NCI-H510A (cell line): Measurements from ENCODE around the gene LAMA3.

ENCODE experiments used
- DNase-seq: peaks from one replicate; lab custom pipeline; 2025; lab: John Stamatoyannopoulos, UW

Gene LAMA3, protein sequence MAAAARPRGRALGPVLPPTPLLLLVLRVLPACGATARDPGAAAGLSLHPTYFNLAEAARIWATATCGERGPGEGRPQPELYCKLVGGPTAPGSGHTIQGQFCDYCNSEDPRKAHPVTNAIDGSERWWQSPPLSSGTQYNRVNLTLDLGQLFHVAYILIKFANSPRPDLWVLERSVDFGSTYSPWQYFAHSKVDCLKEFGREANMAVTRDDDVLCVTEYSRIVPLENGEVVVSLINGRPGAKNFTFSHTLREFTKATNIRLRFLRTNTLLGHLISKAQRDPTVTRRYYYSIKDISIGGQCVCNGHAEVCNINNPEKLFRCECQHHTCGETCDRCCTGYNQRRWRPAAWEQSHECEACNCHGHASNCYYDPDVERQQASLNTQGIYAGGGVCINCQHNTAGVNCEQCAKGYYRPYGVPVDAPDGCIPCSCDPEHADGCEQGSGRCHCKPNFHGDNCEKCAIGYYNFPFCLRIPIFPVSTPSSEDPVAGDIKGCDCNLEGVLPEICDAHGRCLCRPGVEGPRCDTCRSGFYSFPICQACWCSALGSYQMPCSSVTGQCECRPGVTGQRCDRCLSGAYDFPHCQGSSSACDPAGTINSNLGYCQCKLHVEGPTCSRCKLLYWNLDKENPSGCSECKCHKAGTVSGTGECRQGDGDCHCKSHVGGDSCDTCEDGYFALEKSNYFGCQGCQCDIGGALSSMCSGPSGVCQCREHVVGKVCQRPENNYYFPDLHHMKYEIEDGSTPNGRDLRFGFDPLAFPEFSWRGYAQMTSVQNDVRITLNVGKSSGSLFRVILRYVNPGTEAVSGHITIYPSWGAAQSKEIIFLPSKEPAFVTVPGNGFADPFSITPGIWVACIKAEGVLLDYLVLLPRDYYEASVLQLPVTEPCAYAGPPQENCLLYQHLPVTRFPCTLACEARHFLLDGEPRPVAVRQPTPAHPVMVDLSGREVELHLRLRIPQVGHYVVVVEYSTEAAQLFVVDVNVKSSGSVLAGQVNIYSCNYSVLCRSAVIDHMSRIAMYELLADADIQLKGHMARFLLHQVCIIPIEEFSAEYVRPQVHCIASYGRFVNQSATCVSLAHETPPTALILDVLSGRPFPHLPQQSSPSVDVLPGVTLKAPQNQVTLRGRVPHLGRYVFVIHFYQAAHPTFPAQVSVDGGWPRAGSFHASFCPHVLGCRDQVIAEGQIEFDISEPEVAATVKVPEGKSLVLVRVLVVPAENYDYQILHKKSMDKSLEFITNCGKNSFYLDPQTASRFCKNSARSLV (N-terminal part only)

DNA sequence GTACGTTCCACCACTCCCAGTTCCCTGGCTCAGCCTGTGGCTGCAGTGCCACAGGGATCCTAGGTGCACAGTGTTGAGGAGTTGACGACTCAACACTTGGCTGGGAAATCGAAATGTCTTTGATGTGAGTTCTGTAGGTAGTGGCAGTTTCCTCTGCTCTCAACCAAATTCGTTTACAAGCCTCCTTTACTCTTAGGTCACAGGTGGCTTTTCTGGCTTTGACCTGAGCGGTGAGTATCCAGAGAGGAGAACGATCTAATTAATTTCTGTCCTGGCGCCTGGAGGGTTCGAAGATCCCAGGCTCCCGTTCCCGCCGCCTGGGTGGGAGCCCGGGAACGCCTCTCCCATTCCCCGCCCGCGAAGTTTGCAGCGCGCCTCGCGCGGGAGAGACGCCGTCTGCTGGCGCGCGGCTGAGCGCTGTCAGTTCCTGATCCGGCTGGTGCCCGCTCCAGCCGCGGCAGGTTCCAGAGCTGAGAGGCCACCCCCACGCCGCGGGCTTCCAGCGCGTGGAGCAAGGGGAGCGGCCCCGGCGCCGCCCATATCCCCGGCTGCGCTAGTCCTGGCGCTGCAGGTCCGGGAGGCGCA, at the start of gene LAMA3:
TSS of gene LAMA3 (plus strand) at position 423 of the 585 bp plus-strand sequence. CDS start 231 bp downstream, outside the sequence.
- DNase-seq: peak; percentile 1

DNA sequence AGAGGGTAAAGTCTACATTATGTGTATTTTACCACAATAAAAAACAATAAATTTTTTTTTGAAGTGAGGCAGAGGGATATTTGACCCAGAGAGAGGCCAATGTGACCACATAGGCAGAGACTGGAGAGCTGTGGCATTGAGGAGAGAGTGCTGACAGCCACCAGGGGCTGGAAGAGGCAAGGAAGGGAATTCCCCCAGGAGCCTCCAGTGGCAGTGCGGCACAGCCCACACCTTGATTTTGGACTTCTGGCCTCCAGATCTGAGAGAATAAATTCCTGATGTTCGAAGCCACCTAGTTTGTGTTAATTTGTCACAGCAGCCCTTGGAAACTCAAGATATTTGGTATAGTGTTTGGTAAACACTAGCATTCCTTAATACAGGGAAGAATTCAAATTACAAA, 49.2 kb upstream of the LAMA3 start:
- DNase-seq: no peak

DNA sequence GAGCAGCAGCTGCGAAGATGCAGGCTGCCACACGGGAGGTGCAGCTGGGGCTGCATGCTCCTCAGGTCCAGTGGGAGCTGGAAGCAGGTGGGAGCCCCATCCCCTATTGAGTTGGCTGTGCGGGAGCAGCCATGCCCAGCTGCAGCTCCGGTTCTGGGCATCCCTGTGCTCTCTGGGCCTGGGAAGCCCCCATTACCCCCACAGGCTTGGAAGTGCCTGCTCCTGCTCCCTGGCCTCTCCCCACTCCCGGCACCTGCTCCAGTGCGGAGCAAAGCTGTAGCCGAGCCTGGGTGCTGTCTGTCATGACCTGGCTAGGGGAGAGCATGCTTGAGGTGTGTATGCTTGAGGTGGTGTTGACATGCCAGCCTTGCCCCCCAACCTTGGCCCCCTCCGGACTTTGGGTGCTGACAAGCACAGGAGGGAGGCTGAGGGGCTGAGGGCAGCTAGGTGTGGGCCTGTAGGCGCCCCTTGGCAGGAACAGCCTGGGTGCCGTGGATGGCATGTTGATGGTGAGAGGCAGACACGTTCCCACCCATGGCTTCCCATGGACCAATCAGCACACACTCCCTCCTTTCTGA, 48.0 kb upstream of the LAMA3 start:
- no peak for DNase-seq

DNA sequence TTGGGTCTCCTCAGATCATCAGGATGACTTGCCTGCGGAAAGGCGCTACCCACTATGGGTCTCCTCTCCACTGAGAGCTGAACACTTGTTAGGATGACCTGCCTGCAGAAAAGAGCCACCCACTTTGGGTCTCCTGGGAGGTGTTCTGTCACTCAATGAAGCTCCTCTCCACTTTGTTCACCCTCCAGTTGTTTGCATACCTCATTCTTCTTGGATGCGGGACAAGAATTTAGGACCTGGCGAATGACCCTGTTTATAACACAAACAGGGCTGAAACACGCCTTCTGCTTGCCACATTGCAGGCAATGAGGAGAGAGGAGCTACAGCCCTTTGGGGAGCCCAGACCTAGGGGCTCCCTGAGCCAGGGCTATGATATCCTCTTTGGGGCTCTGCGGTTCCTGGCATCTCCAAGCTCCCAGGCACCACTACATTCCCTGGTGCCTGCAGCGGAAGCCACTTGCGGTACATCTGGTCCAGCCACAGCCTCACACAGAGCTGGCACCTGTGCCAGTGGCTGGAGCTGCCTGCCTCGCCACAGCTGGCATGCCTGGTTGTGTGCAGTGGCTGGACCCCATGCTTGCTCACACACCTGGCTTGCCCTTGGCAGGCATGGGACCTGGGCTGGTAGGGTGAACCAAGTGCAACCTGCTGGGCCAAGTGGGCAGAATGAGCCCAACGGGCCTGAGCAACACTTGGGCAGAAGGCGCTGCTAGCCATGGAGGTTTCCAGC, 47.2 kb upstream of the LAMA3 start:
- DNase-seq: no peak

DNA sequence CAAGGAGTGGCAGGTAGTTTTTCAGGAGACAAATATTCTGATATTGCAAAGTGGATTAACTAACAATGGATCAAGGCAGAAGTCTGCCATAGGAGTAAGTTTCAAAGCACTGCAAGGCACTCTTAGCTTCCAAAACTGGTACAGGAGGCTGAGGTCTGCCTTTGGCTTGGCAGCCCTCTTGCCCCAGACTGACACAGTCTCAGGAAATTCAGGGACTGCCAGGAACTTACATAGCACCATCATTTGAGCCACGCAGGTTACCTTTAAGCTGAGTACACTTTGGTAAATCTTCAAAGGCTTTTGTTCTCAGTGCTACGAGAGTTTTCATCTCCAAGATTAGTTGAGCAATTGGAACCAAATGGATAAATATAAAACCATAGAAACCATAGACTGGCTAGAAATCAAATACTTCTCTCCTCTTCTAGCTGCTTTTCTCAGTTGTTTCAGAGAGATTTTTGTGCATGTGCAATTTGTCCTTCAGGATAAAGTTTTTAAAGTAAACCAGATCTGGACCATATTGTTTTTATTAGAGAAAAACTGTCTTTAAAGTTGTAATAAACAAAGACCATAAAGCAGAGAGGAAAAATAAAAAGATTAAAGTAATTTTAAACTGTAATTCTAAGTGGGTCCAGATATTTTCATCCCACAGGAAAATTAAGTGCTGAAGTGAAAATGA, 45.3 kb upstream of the LAMA3 start:
- no peak for DNase-seq

DNA sequence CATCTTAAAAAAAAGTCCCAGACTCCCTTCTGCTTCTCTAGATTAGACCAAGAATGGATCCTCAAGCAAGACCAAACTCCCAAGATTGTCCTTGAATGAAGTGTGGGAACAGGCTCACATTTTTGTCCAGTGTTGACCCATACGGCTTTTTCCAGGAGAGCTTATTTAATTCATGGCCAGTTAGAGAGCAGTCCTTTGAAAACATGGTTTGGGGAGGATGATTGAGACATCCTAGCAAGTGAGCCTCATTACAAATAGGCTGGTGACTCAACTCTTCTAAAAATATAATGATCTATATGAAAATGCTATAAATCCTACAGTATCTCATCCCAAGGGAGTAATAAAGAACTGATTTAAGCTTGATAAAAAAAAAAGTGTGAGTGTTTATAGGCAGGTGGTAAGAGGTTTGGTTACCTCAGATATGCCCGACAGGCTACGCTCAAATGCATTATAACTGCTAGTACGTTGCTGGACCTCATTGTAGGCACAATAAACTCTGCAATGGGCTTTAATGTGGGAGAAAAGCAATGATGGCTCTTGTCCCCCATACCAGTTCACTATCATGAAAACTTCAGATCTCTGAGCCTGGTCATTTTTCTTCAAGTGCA, 43.6 kb upstream of the LAMA3 start:
- DNase-seq: no peak

DNA sequence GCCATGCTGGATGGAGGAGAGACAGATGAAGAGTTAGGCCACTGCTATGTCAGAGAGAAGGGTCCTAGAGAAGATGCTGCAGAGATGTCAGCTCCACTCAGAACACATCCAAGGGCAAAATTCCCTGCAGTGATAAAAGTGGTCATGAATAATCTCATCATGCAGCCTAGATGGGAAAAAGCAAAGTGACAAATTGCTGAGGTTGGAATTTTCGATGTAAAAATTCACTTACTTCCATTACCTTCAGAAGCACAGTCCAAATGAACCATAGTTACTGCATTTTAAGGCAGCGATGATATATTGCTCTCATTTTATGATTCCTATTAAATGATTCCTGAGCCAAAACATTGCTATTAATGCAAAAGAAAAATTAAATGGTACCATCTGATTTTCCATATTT, 43.0 kb upstream of the LAMA3 start:
- DNase-seq: no peak

DNA sequence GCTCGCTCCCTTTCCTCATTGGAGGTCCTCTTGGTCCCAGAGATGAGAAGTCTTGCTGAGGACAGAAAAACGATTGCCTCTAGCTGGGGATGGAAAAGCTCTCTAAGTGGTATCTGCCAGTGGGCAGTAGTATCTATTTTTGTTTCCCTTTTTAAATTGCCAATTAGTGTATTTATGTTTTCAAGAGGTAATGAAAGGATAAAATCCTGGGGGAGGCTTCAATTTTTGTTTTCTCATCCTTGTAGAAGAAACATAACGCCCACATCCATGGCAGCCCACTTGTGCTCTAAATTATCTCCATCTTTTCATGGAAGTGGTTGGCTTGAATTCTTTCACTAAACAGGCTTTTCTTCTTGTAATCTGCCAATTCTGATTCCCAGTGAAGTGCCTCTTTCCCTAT, 40.8 kb upstream of the LAMA3 start:
- DNase-seq: no peak

DNA sequence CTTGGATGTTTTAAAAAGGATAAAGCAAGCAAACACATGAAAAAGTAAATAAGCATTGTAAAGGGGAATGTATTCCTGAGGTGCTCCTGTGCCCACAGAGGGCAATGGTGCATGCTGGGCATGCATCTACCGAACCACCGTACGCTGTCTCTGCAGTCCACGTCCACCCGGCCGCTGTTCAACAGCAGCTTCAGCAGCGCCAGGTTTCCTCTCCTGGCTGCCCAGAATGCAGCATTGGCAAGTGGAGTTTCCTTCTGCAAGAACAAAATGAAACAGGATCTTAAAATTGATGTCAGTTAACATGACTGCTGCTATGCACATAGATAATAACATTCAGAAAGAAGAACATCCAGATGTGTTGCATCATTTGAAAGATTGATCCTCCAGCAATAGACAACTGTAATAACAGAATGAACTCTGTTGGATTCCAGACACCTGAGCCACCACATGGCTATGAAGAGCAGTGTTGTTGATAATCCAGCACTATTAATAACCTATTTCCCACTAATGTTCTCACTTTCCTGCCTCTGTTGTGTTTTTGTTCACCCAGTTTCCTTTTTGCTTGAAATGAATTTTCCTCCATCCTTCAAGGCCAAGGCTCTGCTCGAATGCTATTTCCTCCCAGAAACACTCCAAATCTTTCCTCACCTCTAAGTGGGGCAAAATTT, 40.2 kb upstream of the LAMA3 start:
- no peak for DNase-seq

DNA sequence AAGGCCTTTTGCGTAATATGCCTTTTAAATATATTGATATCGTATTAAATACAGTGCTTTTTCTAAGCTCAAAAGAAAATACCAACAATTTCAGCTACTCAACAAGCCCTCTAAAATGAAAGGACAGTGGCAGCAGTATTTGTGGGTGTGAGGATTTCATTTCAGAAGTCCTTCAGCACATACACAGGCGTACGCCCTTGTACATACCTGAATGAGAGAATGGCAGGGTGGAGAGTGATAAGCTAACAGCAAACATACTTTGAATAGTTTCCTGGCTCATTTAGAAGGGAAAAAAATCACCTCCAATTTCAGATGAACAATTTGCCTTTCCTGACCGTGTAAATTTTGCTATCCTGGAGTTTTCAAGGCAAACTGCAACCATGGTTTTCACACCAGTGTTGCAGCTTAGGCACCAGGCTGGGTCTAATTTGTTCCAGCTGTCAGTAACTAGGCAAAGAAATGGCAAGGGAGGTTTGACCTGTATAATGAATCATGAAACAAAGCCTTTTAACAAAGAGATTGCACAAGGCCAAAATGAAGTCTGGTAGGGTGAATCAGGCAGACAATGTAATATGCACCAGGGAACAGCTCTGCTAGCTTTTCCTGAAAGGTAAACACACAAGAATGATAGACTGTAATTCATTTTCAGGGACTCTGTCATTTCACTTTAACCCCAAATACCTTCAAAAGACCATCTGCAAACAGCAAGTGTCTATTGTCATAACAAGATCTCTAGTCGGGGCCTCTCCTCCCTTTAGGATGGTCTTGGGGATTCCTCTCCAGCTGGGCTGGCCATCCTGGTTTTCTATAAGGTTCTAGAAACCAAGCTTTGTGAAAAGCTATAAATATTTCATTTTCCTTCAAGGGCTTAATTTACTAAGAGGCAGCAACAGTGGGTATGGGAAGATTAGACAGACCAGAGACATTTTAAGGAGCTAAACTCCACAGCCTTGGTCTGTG, 38.0 kb upstream of the LAMA3 start:
- no peak for DNase-seq

DNA sequence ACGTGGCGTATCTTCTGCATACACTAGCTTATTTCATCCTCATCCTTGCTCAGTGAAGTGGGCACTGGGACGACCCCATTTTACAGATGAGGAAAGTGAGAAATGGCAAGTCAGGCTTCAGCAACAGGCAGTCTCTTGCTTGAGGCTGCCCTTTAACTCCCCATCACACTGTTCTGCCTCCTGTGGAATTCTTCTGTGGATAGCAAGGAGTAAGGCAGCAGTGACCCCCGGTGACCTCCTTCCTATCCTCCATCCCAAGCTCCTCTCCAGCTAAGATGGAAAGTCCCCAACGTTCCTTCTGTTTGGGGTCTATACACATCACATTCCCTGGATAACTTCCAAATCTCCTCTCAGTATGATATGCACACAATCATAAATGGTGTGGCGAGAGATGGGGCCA, 37.0 kb upstream of the LAMA3 start:
- DNase-seq: no peak

DNA sequence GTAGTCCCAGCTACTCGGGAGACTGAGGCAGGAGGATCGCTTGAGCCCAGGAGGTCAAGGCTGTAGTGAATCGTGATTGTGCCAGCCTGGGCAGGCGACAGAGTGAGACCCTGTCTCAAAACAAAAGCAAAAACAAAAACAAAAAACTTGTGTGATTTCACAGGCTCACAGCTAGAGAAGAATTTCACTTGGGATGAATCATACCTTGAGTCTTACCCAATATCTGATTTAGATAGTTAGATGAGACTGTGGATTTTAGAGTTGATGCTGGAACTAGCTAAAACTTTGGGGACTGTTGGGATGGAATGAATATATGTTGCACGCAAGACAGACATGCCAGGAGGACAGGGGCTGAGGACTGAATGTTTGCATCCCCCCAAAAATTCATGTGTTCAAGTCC, 31.0 kb upstream of the LAMA3 start:
- DNase-seq: no peak

DNA sequence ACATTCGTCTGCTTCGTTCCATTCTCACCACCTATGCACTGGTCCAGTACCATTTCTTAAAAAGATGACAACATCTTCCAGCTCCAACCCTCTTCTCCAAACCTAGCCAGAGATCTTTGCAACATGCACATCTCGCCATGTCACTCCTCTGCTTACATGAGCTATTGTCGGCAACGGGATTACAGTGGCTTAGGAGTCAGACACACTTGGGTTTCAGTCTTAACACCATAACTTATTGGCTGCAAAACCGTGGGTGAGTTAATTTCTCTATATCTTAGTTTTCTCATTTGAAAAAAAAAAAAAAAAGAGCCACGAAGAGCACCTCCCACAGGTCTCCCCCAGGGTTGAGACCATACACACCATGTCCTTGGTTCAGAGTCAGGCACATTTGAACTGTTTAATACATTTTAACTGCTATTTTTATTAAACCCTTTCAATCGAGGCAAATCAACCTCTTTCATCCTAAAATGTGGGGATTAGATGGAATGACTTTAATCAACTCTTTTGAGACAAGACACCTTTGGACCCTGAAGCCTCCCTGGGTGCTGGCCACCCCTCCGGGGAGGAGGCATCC, 27.4 kb upstream of the LAMA3 start:
- DNase-seq: no peak

DNA sequence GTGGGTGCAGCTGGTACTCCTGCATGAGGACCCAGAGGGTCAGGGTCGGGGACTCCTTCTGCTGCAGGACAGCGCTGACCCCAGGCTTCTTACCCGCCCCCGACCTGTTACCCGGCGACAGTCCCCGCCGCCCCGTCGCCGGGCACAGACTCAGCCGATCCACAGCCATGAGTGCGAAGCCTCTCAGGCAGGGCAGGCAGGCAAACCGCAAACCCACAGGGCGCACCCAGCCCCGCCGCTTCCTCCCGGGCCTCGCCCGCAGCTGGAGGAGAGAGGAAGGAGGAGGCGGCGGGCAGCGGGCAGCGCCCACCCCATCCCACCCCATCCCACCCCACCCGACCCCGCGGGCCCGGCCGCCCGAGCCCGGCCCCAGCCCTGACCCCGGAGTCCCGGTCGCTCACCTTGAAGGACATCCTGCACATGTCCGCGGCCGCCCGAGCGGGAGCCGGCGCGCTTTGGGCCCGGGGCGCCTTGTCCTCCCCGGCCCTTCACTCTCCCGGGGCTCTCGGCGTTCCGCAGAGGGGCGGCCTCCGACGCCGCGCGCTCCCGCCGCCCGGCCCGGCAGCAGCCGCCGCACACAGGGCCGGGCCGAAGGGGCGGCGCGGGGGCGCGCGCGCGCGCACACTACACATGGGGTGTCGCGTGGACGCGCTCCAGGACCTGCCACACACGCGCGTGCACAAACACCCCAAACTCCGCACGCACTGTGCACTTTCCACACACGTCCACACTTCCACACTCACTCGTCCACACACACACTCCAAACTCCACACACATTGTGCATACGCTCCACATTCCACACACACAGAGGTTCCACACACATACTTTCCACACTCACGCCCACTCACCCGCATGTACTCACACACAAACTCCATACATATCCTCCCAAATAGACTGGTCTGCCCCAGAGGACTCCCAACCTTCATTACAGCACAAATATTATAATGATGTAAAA, 26.7 kb upstream of the LAMA3 start, which contains the start of gene ANKRD29:
TSS of gene ANKRD29 (minus strand) at position 603 of the 955 bp plus-strand sequence. CDS start at position 422, 181 bp downstream.
- no peak for DNase-seq

DNA sequence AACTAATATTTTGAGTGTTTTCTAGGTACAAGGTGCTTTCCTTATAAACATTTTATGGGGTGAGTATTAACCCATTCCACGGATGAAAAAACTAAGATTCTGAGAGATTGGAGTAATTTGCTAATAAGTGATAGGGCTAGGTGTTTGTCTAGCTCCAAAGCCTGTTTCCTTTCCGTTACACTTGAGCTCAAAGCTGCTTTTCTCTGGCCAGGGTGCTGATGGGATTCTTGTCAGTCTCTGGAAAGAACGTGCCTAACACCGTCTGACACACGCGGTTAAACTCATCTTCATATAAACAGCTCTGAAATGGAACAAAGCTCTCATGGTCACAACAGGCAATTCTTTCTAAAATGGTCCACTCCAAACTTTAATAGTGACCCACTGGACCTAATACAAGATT, 24.6 kb upstream of the LAMA3 start:
- no peak for DNase-seq

DNA sequence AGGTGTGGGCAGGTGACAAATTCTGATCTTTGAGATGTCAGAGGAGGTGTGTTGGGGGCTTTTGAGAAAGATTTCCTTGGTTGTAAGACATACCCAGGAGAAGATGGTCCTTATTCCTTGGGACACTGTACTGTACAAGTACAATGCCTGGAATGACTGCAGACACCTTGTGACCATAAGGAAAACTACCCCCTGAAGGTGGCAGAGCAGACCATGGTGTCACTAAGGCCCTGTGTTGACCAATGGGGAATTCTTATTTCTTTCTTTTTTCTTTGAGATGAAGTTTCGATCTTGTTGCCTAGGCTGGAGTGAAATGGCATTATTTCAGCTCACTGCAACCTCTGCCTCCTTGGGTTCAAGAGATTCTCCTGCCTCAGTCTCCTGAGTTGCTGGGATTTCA, 22.1 kb upstream of the LAMA3 start:
- DNase-seq: no peak
